K562 (cell line): Measurements from ENCODE around the gene CCDC196. TPM values are rescaled to one million over a fixed set of nuclear protein-coding genes. Genes with fewer than 3 reads are reported as not detected.

ENCODE experiments used
- CCAR2 ChIP-seq: fragments of 200-400 bp; formaldehyde crosslinking; IDR thresholded peaks from 2 replicates; pipeline ENCODE4 v1.6.1; 2017; ENCODE audit warnings: mild to moderate bottlenecking, low read depth, low read length
- CHD7 ChIP-seq: fragments of 200-600 bp; sonication (generic); IDR thresholded peaks from one replicate; pipeline ENCODE4 v1.6.1; 2012; ENCODE audit warnings: mild to moderate bottlenecking, low read depth, low read length, inconsistent platforms
- GMEB1 ChIP-seq: fragments of 250-450 bp; sonication (Bioruptor Pico); IDR thresholded peaks from 2 replicates; pipeline ENCODE4 v1.4.0; 2020; ENCODE audit warnings: mild to moderate bottlenecking
- KAT8 ChIP-seq: fragments of 450-650 bp; IDR thresholded peaks from 2 replicates; pipeline ENCODE4 v1.6.1; 2016; ENCODE audit warnings: low read depth, mild to moderate bottlenecking
- NFIC ChIP-seq: fragments of 450-650 bp; IDR thresholded peaks from 2 replicates; pipeline ENCODE4 v1.6.1; 2017; ENCODE audit warnings: mild to moderate bottlenecking, inconsistent platforms
- STAT6 ChIP-seq: sonication (generic); formaldehyde crosslinking; IDR thresholded peaks from 2 replicates; pipeline ENCODE4 v1.8.1; 2023; ENCODE audit warnings: mild to moderate bottlenecking, missing genetic modification reagents
- USF2 ChIP-seq: sonication (generic); formaldehyde crosslinking; IDR thresholded peaks from 2 replicates; pipeline ENCODE4 v1.5.0; 2020; ENCODE audit warnings: missing genetic modification reagents
- ZNF134 ChIP-seq: fragments of 250-450 bp; sonication (Bioruptor Pico); conservative IDR thresholded peaks from 2 replicates; pipeline ENCODE4 v1.4.0; 2020
- ZNF280A ChIP-seq: fragments of 450-650 bp; IDR thresholded peaks from 2 replicates; pipeline ENCODE4 v1.6.1; 2018; ENCODE audit warnings: mild to moderate bottlenecking, low read depth; ENCODE audit not compliant: partially characterized antibody
- ZNF507 ChIP-seq: conservative IDR thresholded peaks from 2 replicates; pipeline ENCODE4 v1.6.1; 2017; ENCODE audit warnings: missing genetic modification characterization, missing compliant biosample characterization
- polyA plus RNA-seq, 8 experiments: library from polyadenylated mRNA; depleted of rRNA in 4 of 8; stranded (reverse) in 5 of 8; unstranded in 3 of 8; fragments of >200 nt; fragmentation: Nextera tagmentation in 2 of 8; fragmentation: Illumina TruSeq in 1 of 8; extraction: Ambion mirVana in 2 of 8; extraction: Trizol in 1 of 8; gene quantifications; 2 replicates each; pipeline versions ENCODE4 v1.2.1 to v1.2.3, GENCODE V29; 2011 to 2014; ENCODE audit warnings: inconsistent platforms in 1 of 8, missing spikeins in 1 of 8
- total RNA-seq, 7 experiments: library from RNA; depleted of rRNA in 6 of 7; stranded (reverse); fragments of >200 nt in 6 of 7; fragmentation: Illumina TruSeq in 2 of 7; extraction: Trizol in 2 of 7; gene quantifications; 2 replicates each; pipeline versions ENCODE4 v1.2.1 to v1.2.3, GENCODE V29; 2011 to 2021; ENCODE audit warnings: low replicate concordance in 1 of 7

The CCDC196 gene
- total and polyA plus RNA-seq, 9 of the 15 experiments (the other 6 are each of a cell fraction or from before 2014, with no cell fraction given), result not detected

GRCh38 chr14:66459603-66460002 lies 26.6 kb upstream of the CCDC196 start (continued):
- TF ChIP-seq CHD7, result no peak
- TF ChIP-seq USF2 (CRISPR knock-in tag), result no peak
- TF ChIP-seq STAT6 (CRISPR knock-in tag), result no peak
- no peak for TF ChIP-seq GMEB1
- TF ChIP-seq KAT8, result no peak
- no peak for TF ChIP-seq NFIC
- TF ChIP-seq ZNF280A, result no peak
- TF ChIP-seq ZNF507, result no peak
- TF ChIP-seq CCAR2, result no peak
- no peak for TF ChIP-seq ZNF134 (CRISPR knock-in tag)
